Measurements from ENCODE around the gene PATZ1.
"Not testable (repeated sequence)": the region's sequence is repeated elsewhere in the genome, so short reads cannot be mapped to it uniquely, and the experiment has no call there.

The PATZ1 gene

GRCh38 chr22:31342389-31343140, 3.6 kb downstream of the PATZ1 start:
- no peak for DNase-seq

- no peak for DNase-seq
Measured at GRCh38 chr22:31341386-31342088, 4.6 kb downstream of the PATZ1 start.

GRCh38 chr22:31340765-31341247, 5.3 kb downstream of the PATZ1 start:
- no peak for DNase-seq

- DNase-seq: no peak
Measured at GRCh38 chr22:31340360-31340759, 5.8 kb downstream of the PATZ1 start.

GRCh38 chr22:31339148-31339832, 6.9 kb downstream of the PATZ1 start:
- DNase-seq: no peak

GRCh38 chr22:31337178-31337577, 9.0 kb downstream of the PATZ1 start:
- no peak for DNase-seq

- DNase-seq: no peak
Measured at GRCh38 chr22:31334329-31334728, 11.8 kb downstream of the PATZ1 start.

- no peak for DNase-seq
Measured at GRCh38 chr22:31333641-31334040, 12.5 kb downstream of the PATZ1 start.

GRCh38 chr22:31332886-31333285, 13.3 kb downstream of the PATZ1 start:
- no peak for DNase-seq

- no peak for DNase-seq
Measured at GRCh38 chr22:31332010-31332409, 14.1 kb downstream of the PATZ1 start.

- DNase-seq: no peak
Measured at GRCh38 chr22:31329453-31330215, 16.5 kb downstream of the PATZ1 start.

- no peak for DNase-seq
Measured at GRCh38 chr22:31329029-31329428, 17.1 kb downstream of the PATZ1 start.

- no peak for DNase-seq
Measured at GRCh38 chr22:31328544-31328960, 17.6 kb downstream of the PATZ1 start.

GRCh38 chr22:31327806-31328543, 18.2 kb downstream of the PATZ1 start:
- no peak for DNase-seq

GRCh38 chr22:31326877-31327276, 19.3 kb downstream of the PATZ1 start:
- DNase-seq: no peak

GRCh38 chr22:31323578-31324550, 22.3 kb downstream of the PATZ1 start:
- DNase-seq: no peak

GRCh38 chr22:31321421-31321820, 24.7 kb downstream of the PATZ1 start:
- DNase-seq: no peak

- not testable (repeated sequence) for DNase-seq
Measured at GRCh38 chr22:31314220-31314619, 31.9 kb downstream of the PATZ1 start.

GRCh38 chr22:31313366-31314147, 32.6 kb downstream of the PATZ1 start:
- DNase-seq: peak; percentile 51

- DNase-seq: no peak
Measured at GRCh38 chr22:31308181-31308580, 38.0 kb downstream of the PATZ1 start.

Data from NCI-H748 treated with DMSO at 0.1 percent for 48 hours (cell line).